GM13976 (cell line): ENCODE results near the gene ARMC3.

Source experiments
- DNase-seq: peaks from one replicate; pipeline ENCODE4 v3.0.0; 2012; ENCODE audit warnings: low spot score
- CTCF ChIP-seq: IDR thresholded peaks from 2 replicates; pipeline ENCODE4 v1.5.1; 2012; ENCODE audit warnings: borderline replicate concordance, mild to moderate bottlenecking; ENCODE audit not compliant: insufficient read depth; ENCODE audit errors: extremely low read depth, missing control alignments, control extremely low read depth
- in situ Hi-C: fragments of 300-500 bp; cut with MboI; formaldehyde crosslinking; loops from one replicate; pipeline ENCODE4 v1.12.0; 2022; ENCODE audit warnings: low sequenced_read_pairs, mixed read lengths, inconsistent platforms; ENCODE audit not compliant: unreplicated experiment

Gene ARMC3

GRCh38 chr10:23073527-23073926, 145.7 kb downstream of the ARMC3 start:
- in situ Hi-C loops = no loop called here
- DNase-seq = no peak
- no peak for TF ChIP-seq CTCF

- no peak for TF ChIP-seq CTCF
- in situ Hi-C loops = no loop called here
- DNase-seq = no peak
Measured at GRCh38 chr10:23075672-23076071, 147.8 kb downstream of the ARMC3 start.

DNA sequence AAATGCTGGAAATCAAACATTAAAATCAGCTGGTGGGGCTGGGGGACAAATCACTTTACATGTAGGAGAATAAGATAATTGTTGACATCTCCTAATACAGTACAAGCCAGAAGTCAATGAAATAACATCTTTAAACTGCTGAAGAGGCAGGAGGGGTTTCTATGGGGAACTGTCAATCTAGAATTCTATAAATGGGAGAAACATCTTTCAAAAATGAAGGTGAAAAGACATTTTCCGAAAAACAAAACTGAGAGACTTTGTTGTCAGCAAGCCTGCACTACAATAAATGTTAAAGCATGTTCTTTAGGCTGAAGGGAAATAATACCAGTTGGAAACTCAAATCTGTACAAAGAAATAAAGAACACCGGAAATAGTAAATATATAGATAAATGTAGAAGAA, 150.3 kb downstream of the ARMC3 start:
- in situ Hi-C loops = no loop called here
- TF ChIP-seq CTCF = no peak
- DNase-seq = no peak

GRCh38 chr10:23079700-23080099, 151.8 kb downstream of the ARMC3 start:
- in situ Hi-C loops = no loop called here
- TF ChIP-seq CTCF = no peak
- DNase-seq = no peak

DNA sequence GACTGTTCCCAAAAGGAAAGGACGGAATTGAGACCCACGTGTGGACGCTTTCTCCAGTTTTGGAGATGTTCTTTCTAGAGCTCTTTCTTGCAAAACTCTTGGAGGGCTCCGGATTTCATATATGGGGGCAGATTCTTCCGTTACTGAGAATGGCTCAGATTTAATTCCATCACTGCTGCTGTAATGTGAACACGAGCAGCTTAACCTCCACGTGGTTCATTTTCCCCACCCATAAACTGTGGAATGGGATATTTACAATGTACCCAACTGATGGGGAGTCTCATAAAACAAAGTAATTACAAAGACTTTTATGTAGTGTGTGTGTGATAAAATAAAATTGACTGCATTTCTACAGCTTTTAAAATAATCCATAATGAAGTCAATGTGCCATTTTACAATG, 152.4 kb downstream of the ARMC3 start:
- no peak for TF ChIP-seq CTCF
- no peak for DNase-seq
- in situ Hi-C loops = no loop called here

DNA sequence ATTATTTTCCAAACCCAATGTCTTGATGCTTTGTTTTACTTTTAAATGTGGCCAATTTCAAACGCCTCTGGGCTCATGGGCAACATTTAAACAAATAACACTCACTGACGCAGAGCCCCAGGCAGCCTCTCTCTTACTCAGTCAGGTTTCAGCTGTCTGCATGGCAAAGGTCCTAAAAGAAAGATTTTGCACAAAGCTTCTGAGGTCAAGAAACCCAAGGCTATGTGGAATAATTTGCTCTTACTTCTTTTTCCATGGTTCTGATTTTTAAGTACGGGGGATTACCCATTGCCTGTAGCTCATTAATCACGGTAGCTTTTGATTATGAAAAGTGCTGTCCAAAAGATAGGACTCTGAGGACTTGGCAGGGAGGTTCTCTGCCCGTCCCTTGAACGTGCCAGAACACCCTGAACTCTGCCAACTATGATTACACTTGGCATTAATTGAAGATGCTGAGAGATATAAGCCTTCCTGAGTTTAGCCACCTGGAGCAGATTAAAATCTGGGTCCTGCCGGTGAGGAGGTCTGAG, 153.4 kb downstream of the ARMC3 start:
- no peak for TF ChIP-seq CTCF
- DNase-seq = no peak
- in situ Hi-C loops = no loop called here

DNA sequence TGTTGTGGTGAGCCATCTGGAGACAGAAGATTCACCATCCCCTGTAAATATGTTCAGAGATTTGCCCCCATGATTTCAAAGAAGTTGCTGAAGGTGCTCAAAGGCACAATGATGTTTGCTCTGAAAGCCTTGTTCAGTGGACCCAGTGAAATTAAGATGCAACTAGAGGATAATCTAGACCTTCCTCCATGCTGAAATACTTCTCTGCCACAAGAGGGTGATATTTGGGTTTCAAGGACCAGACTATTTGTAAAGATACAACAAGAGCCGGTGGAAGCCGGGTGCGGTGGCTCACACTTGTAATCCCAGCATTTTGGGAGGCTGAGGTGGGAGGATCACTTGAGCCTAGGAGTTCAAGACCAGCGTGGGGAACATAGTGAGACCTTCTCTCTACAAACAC, 154.0 kb downstream of the ARMC3 start:
- no peak for TF ChIP-seq CTCF
- no peak for DNase-seq
- in situ Hi-C loops = no loop called here
